ENCODE results near the gene SLC39A10.

Gene SLC39A10

DNA sequence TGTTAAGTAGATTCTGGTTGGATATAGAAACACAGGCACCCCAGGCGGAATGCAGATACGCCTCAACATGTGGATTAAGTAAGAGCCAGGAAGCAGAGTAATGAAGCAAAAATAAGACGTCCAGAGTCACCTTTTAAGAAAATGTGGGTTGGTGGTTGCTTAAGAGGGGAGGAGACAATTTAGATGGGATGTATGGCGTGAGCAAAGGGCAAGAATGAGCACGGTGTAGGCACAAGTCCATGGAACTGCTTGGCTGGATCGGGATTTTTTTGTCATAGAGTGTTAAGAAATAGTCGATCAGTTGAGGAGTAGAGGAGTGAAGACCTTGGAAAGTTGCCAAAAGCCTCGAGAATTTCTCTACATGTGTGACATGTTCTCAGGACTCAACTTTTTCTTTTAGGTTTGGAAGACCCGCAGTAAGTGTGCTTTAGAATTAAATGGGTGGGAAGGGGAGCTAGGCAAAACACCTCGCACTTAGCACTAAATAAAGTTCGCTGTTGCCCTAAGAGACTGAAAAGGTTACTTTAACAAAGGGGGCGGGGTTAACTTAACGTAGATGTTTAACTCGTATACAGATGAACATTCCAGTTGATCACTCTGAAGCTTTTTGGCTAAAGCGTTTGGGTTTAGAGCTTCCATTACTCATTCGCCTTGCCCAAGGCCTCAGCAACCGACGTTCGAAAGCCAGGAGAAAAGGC lies 716 bp upstream of the SLC39A10 start:
- DNase-seq (ENCODE audit: insufficient read length, low spot score) (no peak), FAIRE-seq (no peak)
- TF ChIP-seq, protein P1, sequence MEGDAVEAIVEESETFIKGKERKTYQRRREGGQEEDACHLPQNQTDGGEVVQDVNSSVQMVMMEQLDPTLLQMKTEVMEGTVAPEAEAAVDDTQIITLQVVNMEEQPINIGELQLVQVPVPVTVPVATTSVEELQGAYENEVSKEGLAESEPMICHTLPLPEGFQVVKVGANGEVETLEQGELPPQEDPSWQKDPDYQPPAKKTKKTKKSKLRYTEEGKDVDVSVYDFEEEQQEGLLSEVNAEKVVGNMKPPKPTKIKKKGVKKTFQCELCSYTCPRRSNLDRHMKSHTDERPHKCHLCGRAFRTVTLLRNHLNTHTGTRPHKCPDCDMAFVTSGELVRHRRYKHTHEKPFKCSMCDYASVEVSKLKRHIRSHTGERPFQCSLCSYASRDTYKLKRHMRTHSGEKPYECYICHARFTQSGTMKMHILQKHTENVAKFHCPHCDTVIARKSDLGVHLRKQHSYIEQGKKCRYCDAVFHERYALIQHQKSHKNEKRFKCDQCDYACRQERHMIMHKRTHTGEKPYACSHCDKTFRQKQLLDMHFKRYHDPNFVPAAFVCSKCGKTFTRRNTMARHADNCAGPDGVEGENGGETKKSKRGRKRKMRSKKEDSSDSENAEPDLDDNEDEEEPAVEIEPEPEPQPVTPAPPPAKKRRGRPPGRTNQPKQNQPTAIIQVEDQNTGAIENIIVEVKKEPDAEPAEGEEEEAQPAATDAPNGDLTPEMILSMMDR (IDR thresholded peaks at IDR 0.05; ENCODE audit: insufficient read depth, missing control alignments) = no peak

DNA sequence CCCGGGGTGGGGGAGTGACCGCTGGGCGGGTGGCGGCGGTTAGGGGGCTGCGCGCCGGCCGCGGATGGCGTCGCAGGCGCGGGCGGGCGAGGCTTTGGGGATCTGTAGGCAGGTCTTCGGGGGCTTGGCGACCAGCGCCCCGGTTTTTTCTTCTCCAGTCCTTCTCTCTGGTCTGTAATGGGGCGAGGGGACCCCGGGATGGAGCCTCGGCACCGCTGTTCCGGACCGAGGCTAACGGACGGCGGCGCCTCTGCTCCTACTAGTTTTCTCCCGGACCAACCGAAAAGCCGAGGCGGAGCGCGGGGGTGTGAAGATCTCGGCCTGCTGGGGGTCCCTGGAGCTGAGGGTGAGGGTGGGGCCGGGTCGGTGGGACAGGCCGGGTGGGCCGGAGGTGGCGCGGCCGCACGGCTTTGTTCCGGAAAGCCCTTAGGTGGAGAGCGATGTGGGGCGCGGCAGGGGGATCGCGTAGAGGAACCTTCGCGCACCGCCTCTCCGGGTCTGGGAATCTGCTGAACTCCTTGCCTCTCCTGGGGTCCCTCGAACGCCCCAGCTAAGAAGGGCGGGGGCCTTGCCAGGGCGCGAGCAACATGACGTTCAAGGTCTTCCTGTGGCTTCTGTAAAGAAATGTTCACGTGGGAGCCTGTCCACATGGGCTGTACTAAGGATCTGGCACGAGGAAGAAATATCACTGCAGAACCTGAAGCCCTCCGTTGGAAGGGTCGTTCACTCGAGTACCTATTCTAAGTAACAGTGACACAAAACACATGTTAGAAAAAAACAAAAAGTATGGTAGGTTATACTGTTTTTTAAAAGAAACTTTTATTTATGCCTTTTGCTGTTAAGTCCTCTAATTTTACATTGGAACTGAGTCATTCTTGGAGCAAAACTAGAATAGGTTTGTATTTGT lies 861 bp downstream of the SLC39A10 start:
- TF ChIP-seq, protein P1 (IDR thresholded peaks at IDR 0.05; ENCODE audit: insufficient read depth, missing control alignments) = no peak
- DNase-seq (ENCODE audit: insufficient read length, low spot score) (no peak), FAIRE-seq (no peak)

DNA sequence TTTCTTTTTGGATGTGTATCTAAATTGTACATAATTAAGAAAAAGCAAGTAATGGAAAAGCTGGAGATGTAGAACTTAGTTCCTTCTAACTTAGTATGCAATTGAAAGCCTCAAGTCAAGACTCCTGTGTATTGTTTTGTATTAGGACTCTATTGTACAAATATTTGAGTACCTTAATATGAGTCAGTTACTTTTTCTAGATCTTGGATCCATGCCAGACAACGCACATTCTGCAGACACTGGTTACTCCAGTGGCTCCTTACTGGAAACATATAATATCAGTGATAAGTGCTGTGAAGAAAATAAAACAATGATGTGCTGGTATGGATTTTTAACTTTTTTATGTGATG lies 1.5 kb downstream of the SLC39A10 start:
- TF ChIP-seq, protein P1 (IDR thresholded peaks at IDR 0.05; ENCODE audit: insufficient read depth, missing control alignments) = no peak
- FAIRE-seq (peak; percentile 53), DNase-seq (ENCODE audit: insufficient read length, low spot score) (no peak)

DNA sequence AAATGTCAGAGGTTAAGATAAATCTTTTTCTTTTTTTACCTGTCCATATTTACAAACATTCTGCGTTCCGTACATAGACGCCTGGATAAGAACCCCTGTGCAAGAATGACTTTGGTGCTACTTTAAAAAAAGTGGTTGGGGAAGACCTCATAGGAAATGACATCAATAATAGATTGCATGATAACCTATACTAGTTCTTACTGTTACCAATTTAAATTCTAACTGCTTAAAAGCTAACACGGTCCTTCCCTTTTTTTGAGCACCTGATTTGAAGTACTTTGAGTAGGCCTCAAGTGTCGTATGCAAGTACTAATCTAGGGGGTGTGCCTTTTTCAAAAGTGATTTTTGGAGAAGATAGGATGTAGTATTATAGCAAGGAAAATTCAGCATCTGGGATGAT lies 2.1 kb downstream of the SLC39A10 start:
- TF ChIP-seq, protein P1 (IDR thresholded peaks at IDR 0.05; ENCODE audit: insufficient read depth, missing control alignments) = no peak
- DNase-seq (ENCODE audit: insufficient read length, low spot score) (no peak), FAIRE-seq (no peak)

DNA sequence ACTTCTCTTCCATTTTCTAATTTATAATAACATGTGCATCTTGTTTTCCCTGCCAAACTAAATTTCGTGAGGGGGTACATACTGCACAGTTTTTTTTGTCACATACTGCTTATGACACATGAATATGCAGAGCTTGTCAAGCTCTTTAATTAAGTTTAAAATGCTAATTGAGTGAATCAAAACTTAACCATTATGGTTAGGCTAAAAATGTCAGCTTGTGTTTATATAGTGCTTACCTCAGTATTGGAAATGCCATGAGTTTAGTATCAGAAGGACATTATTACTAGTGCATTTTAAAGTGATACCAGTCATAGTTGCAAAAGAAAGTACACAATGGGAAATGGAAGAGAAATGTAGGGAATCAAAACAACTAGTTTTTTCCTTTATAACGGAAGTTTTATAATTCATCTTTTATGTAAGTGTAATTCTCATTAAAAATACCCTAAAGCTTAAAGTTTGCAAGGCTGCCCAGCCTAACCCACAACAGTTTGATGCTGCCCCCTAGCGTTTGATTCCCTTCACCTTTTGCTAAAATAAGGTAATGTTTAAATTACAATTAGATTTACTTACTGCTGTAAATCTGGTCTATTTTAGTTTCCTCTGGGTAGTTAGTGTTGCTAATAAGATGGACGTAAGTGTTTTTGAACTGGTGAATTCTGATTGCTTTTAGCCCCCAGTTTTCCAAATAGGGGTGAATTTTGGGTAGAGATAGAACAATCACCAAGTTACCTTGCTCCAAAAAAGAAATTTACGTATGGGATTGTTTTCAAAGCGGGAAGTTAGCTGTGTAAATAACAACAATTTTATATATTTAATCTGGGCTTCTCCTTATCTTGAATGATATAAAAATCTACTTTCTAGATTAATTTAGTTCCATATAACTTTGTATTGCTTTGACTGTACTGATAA lies 3.2 kb downstream of the SLC39A10 start:
- TF ChIP-seq, protein P1 (IDR thresholded peaks at IDR 0.05; ENCODE audit: insufficient read depth, missing control alignments) = peak; percentile 82
- FAIRE-seq (peak; percentile 64), DNase-seq (ENCODE audit: insufficient read length, low spot score) (no peak)

DNA sequence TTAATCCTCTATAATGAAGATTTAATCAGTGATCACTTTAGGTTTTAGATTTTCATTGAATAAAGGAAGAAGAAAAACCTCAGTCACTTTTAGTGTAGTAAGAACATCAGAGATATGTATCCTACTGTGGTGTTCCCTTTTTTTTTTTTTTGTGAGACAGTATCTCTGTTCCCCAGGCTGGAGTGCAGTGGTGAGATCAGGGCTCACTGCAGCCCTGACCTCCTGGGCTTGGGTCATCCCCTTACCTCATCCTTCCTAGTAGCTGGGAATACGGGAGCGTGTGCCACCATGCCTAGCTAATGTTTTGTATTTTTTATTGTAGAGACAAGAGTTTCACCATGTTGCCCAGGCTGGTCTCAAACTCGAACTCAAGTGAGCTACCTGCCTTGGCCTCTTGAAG lies 5.1 kb downstream of the SLC39A10 start:
- TF ChIP-seq, protein P1 (IDR thresholded peaks at IDR 0.05; ENCODE audit: insufficient read depth, missing control alignments) = no peak
- FAIRE-seq = no peak
- no peak for DNase-seq (ENCODE audit: insufficient read length, low spot score)
